Liver (tissue), 9 donors: ENCODE measurements around the gene WRAP73. TPM values are rescaled to one million over a fixed set of nuclear protein-coding genes. Genes with fewer than 3 reads are reported as not detected.

Experiments used
- DNase-seq: peaks from one replicate; pipeline ENCODE4 v3.0.0-alpha.2; 2017; ENCODE audit warnings: low spot score
- H3K27ac ChIP-seq, 2 donors: one replicate each; pipeline ENCODE4 v1.7.0; 2013; ENCODE audit warnings: inconsistent platforms in 2 of 2, low read length in 2 of 2, control low read depth in 1 of 2, low read depth in 1 of 2, mild to moderate bottlenecking in 1 of 2
- H3K27me3 ChIP-seq, 4 donors: one replicate each; pipeline versions ENCODE4 v1.6.1 to v1.7.0; 2013; ENCODE audit warnings: low read length in 3 of 4, inconsistent platforms in 1 of 4, mild to moderate bottlenecking in 1 of 4, moderate library complexity in 1 of 4; ENCODE audit not compliant: control insufficient read depth in 4 of 4, insufficient read depth in 4 of 4
- H3K36me3 ChIP-seq, 4 donors: one replicate each; pipeline versions ENCODE4 v1.6.1 to v1.7.0; 2013; ENCODE audit warnings: low read length in 3 of 4, mild to moderate bottlenecking in 3 of 4, low read depth in 1 of 4, moderate library complexity in 1 of 4; ENCODE audit not compliant: control insufficient read depth in 4 of 4, insufficient read depth in 3 of 4
- H3K4me1 ChIP-seq, 4 donors: one replicate each; pipeline versions ENCODE4 v1.6.1 to v1.7.0; 2013; ENCODE audit warnings: low read length in 3 of 4, mild to moderate bottlenecking in 3 of 4, moderate library complexity in 1 of 4; ENCODE audit not compliant: control insufficient read depth in 4 of 4, insufficient read depth in 4 of 4
- H3K4me3 ChIP-seq, 3 donors: one replicate each; pipeline versions ENCODE4 v1.6.1 to v1.7.0; 2013; ENCODE audit warnings: low read length in 3 of 3, control low read depth in 1 of 3, low read depth in 1 of 3, mild to moderate bottlenecking in 1 of 3
- H3K9ac ChIP-seq, 2 donors: one replicate each; pipeline ENCODE4 v1.7.0; 2013; ENCODE audit warnings: low read length in 2 of 2, mild to moderate bottlenecking in 2 of 2, moderate library complexity in 2 of 2, control low read depth in 1 of 2, low read depth in 1 of 2
- H3K9me3 ChIP-seq, 4 donors: one replicate each; pipeline versions ENCODE4 v1.6.1 to v1.7.0; 2013; ENCODE audit warnings: low read length in 3 of 4; ENCODE audit not compliant: control insufficient read depth in 4 of 4
- ATF3 ChIP-seq: IDR thresholded peaks from 2 replicates; pipeline ENCODE4 v1.6.1; 2016; ENCODE audit warnings: antibody characterized with exemption
- EGR1 ChIP-seq, 2 donors: IDR thresholded peaks; 2 replicates each; pipeline ENCODE4 v1.6.1; 2016 to 2018; ENCODE audit warnings: antibody characterized with exemption in 2 of 2, low read depth in 2 of 2
- FOXA1 ChIP-seq: IDR thresholded peaks from 2 replicates; pipeline ENCODE4 v1.6.1; 2016; ENCODE audit warnings: antibody characterized with exemption
- FOXA2 ChIP-seq: IDR thresholded peaks from 2 replicates; pipeline ENCODE4 v1.6.1; 2016; ENCODE audit warnings: antibody characterized with exemption
- GABPA ChIP-seq, 2 donors: IDR thresholded peaks in 1 of 2; conservative IDR thresholded peaks in 1 of 2; 2 replicates each; pipeline ENCODE4 v1.6.1; 2016; ENCODE audit warnings: antibody characterized with exemption in 2 of 2, mild to moderate bottlenecking in 1 of 2, moderate library complexity in 1 of 2
- HNF4A ChIP-seq, 2 donors: conservative IDR thresholded peaks; 2 replicates each; pipeline ENCODE4 v1.6.1; 2016; ENCODE audit warnings: antibody characterized with exemption in 2 of 2, mild to moderate bottlenecking in 2 of 2
- HNF4G ChIP-seq: IDR thresholded peaks from 2 replicates; pipeline ENCODE4 v1.6.1; 2016; ENCODE audit warnings: antibody characterized with exemption
- JUND ChIP-seq, 2 donors: IDR thresholded peaks; 2 replicates each; pipeline ENCODE4 v1.6.1; 2016; ENCODE audit warnings: antibody characterized with exemption in 2 of 2
- RAD21 ChIP-seq, 2 donors: IDR thresholded peaks; 2 replicates each; pipeline ENCODE4 v1.6.1; 2016; ENCODE audit warnings: antibody characterized with exemption in 2 of 2, mild to moderate bottlenecking in 2 of 2
- REST ChIP-seq: IDR thresholded peaks from 2 replicates; pipeline ENCODE4 v1.6.1; 2016; ENCODE audit warnings: antibody characterized with exemption, mild to moderate bottlenecking
- RXRA ChIP-seq, 2 donors: IDR thresholded peaks; 2 replicates each; pipeline ENCODE4 v1.6.1; 2017 to 2018; ENCODE audit warnings: antibody characterized with exemption in 2 of 2, mild to moderate bottlenecking in 1 of 2
- SP1 ChIP-seq: IDR thresholded peaks from 2 replicates; pipeline ENCODE4 v1.6.1; 2018; ENCODE audit warnings: antibody characterized with exemption, mild to moderate bottlenecking
- TAF1 ChIP-seq: conservative IDR thresholded peaks from 2 replicates; pipeline ENCODE4 v1.6.1; 2016; ENCODE audit warnings: antibody characterized with exemption, mild to moderate bottlenecking
- YY1 ChIP-seq: IDR thresholded peaks from 2 replicates; pipeline ENCODE4 v1.6.1; 2016; ENCODE audit warnings: antibody characterized with exemption, mild to moderate bottlenecking
- ZBTB33 ChIP-seq: IDR thresholded peaks from 2 replicates; pipeline ENCODE4 v1.6.1; 2016; ENCODE audit warnings: antibody characterized with exemption
- WGBS: extraction: QIAGEN DNeasy Blood & Tissue Kit; methylation state at CpG from one replicate; pipeline ENCODE4 v1.1.7; 2013; 5-methylcytosine and 5-hydroxymethylcytosine counted together
- polyA plus RNA-seq, 2 donors: library from polyadenylated mRNA; stranded (reverse) in 1 of 2; unstranded in 1 of 2; fragments of 200-250 nt in 1 of 2; fragments of >200 nt in 1 of 2; fragmentation: Nextera tagmentation in 1 of 2; extraction: Ambion mirVana in 1 of 2; gene quantifications; one replicate each; pipeline versions ENCODE4 v1.2.1 to v1.2.3, GENCODE V29; 2013 to 2015
- total RNA-seq, 2 donors: library from RNA; depleted of rRNA; stranded (reverse); fragments of >200 nt; gene quantifications; one replicate each; pipeline ENCODE4 v1.2.3, GENCODE V29; 2014
- donor health status: healthy.
- donor health status: healthy.
- donor health status: healthy.
- donor health status: healthy.
- donor health status: healthy.

Gene WRAP73
- total and polyA plus RNA-seq, 4 donors: 7.6 to 14.6 (median 10.0) TPM

GRCh38 chr1:3656450-3657095 lies 6.7 kb upstream of the WRAP73 start:
- no peaks in the 10 kb centered on the region for H3K9me3 ChIP-seq
- no peak for DNase-seq
- H3K4me3 ChIP-seq: no peak overlapping the region
- H3K27me3 ChIP-seq: peaks cover 0 to 9% (median 1%) of the 10 kb centered on the region in 4 donors
- TF ChIP-seq YY1 (no peak), EGR1 (IDR thresholded peaks at IDR 0.05; ENCODE audit: low read depth in 2 of 2) (no peak), JUND (IDR thresholded peaks at IDR 0.05) (no peak), SP1 (no peak), ATF3 (no peak), TAF1 (no peak), GABPA (IDR thresholded peaks at IDR 0.05 in 1 of 2, conservative IDR thresholded peaks at IDR 0.05 in 1 of 2) (no peak), FOXA2 (no peak), ZBTB33 (no peak), REST (no peak)
- H3K36me3 ChIP-seq: no peaks in the 10 kb centered on the region
- H3K9ac ChIP-seq: no peak overlapping the region
- 88% methylated on average over 13 of the region's 13 CpGs for WGBS
- H3K27ac ChIP-seq: no peak overlapping the region
- H3K4me1 ChIP-seq: peaks cover 6 to 14% (median 9%) of the 10 kb centered on the region in 4 donors

- H3K4me1 ChIP-seq: peaks cover 6 to 19% (median 17%) of the 10 kb centered on the region in 4 donors
- TF ChIP-seq JUND (IDR thresholded peaks at IDR 0.05) (no peak), ZBTB33 (no peak), ATF3 (no peak), HNF4G (no peak), RXRA (IDR thresholded peaks at IDR 0.05) (no peak), GABPA (IDR thresholded peaks at IDR 0.05 in 1 of 2, conservative IDR thresholded peaks at IDR 0.05 in 1 of 2) (no peak), EGR1 (IDR thresholded peaks at IDR 0.05; ENCODE audit: low read depth in 2 of 2) (no peak), RAD21 (IDR thresholded peaks at IDR 0.05) (no peak), TAF1 (no peak), REST (no peak), HNF4A (conservative IDR thresholded peaks at IDR 0.05) (no peak), FOXA1 (no peak)
- no peaks in the 10 kb centered on the region for H3K9me3 ChIP-seq
- H3K27ac ChIP-seq: no peak overlapping the region
- H3K9ac ChIP-seq: no peak overlapping the region
- no peak overlapping the region for H3K4me3 ChIP-seq
- WGBS: 92% methylated on average over 22 of the region's 22 CpGs
- no peaks in the 10 kb centered on the region for H3K36me3 ChIP-seq
- DNase-seq: no peak
- peaks cover 0 to 12% (median 6%) of the 10 kb centered on the region in 4 donors for H3K27me3 ChIP-seq
These were observed 4.8 kb upstream of the WRAP73 start for GRCh38 chr1:3654549-3655281.
